22Rv1 (cell line): Measurements from ENCODE around the gene TEX22.

Experiments used
- CTCF ChIP-seq: fragments of 450-650 bp; IDR thresholded peaks from 2 replicates; pipeline ENCODE4 v1.5.1; 2017; ENCODE audit warnings: mild to moderate bottlenecking
- ZFX ChIP-seq: fragments of 450-650 bp; IDR thresholded peaks from 2 replicates; pipeline ENCODE4 v1.6.1; 2017; ENCODE audit warnings: antibody characterized with exemption, borderline replicate concordance

- TF ChIP-seq CTCF (no peak), ZFX (no peak)
Measured at GRCh38 chr14:105430565-105430964, 32.2 kb downstream of the TEX22 start.
